BE2C (cell line): ENCODE data around the gene ASCC1.

Experiments used
- DNase-seq: peaks from one replicate; pipeline ENCODE4 v3.0.0-alpha.2; 2020
- H3K27me3 ChIP-seq: fragments of 250-450 bp; sonication (Bioruptor Pico); 2 replicates; pipeline ENCODE4 v1.5.1; 2020; ENCODE audit warnings: mild to moderate bottlenecking
- H3K36me3 ChIP-seq: fragments of 250-450 bp; sonication (Bioruptor Pico); 2 replicates; pipeline ENCODE4 v1.5.1; 2020; ENCODE audit warnings: mild to moderate bottlenecking
- H3K4me1 ChIP-seq: fragments of 250-450 bp; sonication (Bioruptor Pico); 2 replicates; pipeline ENCODE4 v1.5.1; 2020
- H3K4me3 ChIP-seq: 2 replicates; pipeline ENCODE4 v1.5.1; 2011; ENCODE audit warnings: low read depth, low read length
- H3K9me3 ChIP-seq: fragments of 250-450 bp; sonication (Bioruptor Pico); 2 replicates; pipeline ENCODE4 v1.5.1; 2020
- TF ChIP-seq, protein P1 (sequence below): IDR thresholded peaks from 2 replicates; pipeline ENCODE4 v1.5.1; 2012; ENCODE audit warnings: mild to moderate bottlenecking, low read depth, low read length

ASCC1 gene

DNA sequence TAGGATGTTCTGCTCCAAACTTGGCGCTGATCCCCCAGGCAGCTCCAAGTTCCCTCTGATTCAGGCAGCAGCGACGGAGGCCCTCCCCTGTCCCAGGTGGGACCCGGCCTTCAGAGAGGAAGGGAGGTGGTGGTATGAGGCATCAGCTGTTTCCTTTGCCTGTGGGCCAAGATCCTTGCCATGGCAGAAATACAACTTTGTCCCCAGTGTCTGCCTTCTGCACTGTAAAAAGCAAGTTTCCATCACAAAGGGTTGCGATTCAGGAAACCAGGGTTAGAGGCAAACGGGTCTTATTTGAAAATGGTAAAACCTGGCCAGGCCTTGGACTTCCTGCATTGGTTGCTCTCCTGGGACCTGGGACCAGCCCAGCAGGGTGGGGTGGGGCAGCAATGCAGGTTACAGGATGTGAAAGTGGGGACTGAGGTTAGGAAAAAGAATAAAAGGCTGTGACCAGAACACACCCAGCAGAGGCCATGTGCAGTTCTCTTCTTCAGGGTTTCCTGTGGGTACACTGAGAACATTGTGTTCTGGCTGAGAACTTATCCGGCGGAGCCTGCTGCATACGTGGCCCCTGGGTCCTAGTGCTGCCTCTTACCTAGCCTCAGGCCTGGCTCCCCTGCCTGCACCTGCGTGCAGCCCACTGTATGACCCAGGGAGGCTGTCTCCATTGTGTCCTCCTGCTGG is 32.5 kb upstream of the ASCC1 start:
- TF ChIP-seq, protein P1, sequence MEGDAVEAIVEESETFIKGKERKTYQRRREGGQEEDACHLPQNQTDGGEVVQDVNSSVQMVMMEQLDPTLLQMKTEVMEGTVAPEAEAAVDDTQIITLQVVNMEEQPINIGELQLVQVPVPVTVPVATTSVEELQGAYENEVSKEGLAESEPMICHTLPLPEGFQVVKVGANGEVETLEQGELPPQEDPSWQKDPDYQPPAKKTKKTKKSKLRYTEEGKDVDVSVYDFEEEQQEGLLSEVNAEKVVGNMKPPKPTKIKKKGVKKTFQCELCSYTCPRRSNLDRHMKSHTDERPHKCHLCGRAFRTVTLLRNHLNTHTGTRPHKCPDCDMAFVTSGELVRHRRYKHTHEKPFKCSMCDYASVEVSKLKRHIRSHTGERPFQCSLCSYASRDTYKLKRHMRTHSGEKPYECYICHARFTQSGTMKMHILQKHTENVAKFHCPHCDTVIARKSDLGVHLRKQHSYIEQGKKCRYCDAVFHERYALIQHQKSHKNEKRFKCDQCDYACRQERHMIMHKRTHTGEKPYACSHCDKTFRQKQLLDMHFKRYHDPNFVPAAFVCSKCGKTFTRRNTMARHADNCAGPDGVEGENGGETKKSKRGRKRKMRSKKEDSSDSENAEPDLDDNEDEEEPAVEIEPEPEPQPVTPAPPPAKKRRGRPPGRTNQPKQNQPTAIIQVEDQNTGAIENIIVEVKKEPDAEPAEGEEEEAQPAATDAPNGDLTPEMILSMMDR, result no peak
- Histone ChIP-seq H3K36me3 (no peaks in the 10 kb centered on the region), H3K4me3 (peak overlapping the region; percentile 23; the same call in 1 of the 2 replicates), H3K4me1 (peaks cover 21% of the 10 kb centered on the region), H3K9me3 (no peaks in the 10 kb centered on the region), H3K27me3 (no peaks in the 10 kb centered on the region)
- DNase-seq, result peak; percentile 27

DNA sequence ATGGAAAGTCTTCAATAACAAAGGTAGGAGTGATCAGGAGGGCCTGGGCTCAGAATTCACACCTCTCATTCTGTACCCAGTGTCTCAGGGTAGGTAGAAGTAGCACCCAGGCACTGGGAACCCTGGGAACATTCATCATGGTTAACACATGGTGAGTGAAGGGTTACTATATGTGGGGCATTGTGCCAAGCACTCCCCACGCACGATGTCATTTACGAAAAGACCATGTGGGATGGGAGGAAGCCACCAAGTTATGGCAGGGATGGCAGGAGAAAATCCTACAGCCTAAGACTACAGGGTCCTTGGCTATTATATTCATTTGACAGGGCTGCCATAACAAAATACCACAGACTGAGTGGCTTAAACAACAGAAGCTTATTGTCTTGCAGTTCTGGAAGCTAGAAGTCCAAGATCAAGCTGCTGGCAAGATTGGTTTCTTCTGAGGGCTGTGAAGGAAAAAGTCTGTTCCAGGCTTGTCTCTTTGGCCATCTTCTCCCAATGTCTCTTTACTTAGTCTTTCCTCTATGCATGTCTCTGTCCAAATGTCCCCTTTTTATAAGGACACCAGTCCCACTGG is 30.0 kb upstream of the ASCC1 start:
- Histone ChIP-seq H3K27me3 (no peaks in the 10 kb centered on the region), H3K4me1 (peaks cover 21% of the 10 kb centered on the region), H3K4me3 (no peak overlapping the region), H3K9me3 (no peaks in the 10 kb centered on the region), H3K36me3 (no peaks in the 10 kb centered on the region)
- DNase-seq, result no peak
- TF ChIP-seq, protein P1, result no peak

DNA sequence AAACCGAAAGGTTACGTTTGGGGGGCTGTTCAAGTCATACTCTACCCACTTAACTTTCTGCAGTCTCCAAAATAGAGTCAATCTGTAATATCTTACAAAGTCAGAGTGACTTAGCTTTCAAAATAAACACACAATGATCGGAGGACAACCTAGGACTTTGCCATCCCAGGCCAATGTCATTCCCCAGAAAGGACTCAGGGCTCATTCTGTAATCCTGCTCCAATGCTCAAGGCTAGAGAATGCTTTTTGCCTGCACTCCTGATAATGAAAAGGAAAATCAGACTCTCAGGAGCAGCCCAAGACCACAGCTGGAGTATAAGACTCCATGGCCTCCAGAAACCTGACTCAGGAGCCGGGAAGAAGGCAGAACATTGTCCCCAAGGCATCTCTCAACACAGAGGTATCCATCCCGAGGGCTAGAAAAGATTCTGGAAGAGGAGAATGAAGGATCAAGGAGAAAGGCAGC is 28.5 kb upstream of the ASCC1 start:
- H3K4me3 ChIP-seq, result no peak overlapping the region
- no peaks in the 10 kb centered on the region for H3K36me3 ChIP-seq
- H3K9me3 ChIP-seq, result no peaks in the 10 kb centered on the region
- TF ChIP-seq, protein P1, result no peak
- no peak for DNase-seq
- no peaks in the 10 kb centered on the region for H3K27me3 ChIP-seq
- peaks cover 21% of the 10 kb centered on the region for H3K4me1 ChIP-seq

DNA sequence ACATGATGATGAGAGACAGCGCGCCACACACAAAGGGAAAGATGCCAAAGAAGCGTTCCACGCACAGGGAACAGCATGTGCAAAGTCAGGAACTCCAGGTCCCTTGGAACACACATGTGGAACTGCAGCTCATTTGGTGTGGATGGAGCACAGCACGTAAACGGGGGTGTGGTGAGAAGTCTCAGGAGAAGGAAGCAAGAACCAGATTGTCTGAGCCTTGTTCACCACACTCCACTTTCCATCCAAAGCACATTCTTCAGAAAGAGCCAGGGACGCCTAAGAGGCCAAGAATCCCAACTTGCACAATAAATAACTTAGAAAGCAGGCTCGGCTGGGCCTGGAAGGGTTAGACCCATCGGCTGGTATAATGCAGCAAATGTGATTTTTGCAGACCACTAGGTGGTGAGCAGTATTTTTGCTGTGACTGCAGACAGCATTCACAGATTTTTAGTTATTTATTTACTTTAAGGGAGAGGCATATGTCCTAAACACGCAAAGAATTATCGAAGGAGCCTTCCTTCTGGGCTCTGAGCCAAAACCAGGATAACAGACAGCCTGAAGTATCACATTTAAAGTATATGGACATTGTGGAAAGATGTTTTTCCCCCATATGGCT is 27.9 kb upstream of the ASCC1 start:
- peaks cover 20% of the 10 kb centered on the region for H3K4me1 ChIP-seq
- no peaks in the 10 kb centered on the region for H3K27me3 ChIP-seq
- H3K36me3 ChIP-seq, result no peaks in the 10 kb centered on the region
- TF ChIP-seq, protein P1, result peak; percentile 32; the same call in 1 of the 2 replicates
- no peak overlapping the region for H3K4me3 ChIP-seq
- DNase-seq, result no peak
- no peaks in the 10 kb centered on the region for H3K9me3 ChIP-seq

DNA sequence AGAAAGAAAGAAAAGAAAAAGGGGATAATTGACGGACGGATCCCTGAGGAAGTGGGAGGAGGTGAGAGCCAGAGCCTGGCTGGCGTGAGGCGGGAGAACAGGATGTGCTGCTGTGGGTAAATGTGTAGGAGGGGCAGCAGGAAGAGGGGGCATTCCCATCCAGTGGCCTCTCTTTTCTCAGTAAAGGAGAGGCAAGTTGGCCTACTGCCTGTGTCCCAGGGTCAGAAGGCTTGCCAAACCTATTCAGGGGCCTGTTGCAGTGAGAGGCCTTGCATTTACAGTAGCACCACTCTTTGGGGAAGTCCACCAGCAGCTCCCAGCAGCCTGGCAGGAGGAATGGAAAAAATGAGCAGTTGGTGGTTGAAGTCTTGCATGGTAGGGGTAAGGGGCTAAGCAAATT is 26.6 kb upstream of the ASCC1 start:
- TF ChIP-seq, protein P1, result no peak

More for the DNA sequence above, 26.6 kb upstream of the ASCC1 start:
- no peak for DNase-seq
- Histone ChIP-seq H3K36me3 (no peaks in the 10 kb centered on the region), H3K4me3 (no peak overlapping the region), H3K27me3 (no peaks in the 10 kb centered on the region), H3K9me3 (no peaks in the 10 kb centered on the region), H3K4me1 (peaks cover 15% of the 10 kb centered on the region)
